Activated effector memory CD4-positive, alpha-beta T cell treated with anti-CD3 and anti-CD28 coated beads, Interleukin-2, amount 50 U/mL, for 16 hours (primary cell): ENCODE data around the gene GFRA4.
"Not testable (repeated sequence)": the region's sequence is repeated elsewhere in the genome, so short reads cannot be mapped to it uniquely, and the experiment has no call there.

Experiments
- DNase-seq: peaks from one replicate; pipeline ENCODE4 v3.0.0-alpha.2; 2020

GFRA4 gene

GRCh38 chr20:3652676-3653596 is 10.3 kb downstream of the GFRA4 start:
- no peak for DNase-seq

DNA sequence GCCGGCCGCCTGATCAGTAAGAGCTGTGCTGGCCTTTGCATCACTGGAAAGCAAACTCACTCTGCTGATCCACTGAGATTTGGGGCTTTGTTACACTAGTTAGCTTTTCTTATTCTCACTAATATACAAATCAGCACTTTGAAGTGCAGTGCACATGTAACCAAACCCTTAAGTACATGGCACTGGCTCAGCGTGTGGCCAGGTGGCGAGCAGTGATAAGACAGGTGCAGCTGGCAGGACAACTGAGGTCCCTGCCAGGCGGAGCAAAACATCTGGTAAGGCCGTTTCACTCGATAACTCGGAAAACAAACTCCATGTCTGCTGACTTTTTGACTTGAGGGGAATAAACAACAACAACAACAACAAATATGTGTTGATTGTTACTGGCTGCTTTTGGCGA is 11.0 kb downstream of the GFRA4 start:
- DNase-seq = no peak

GRCh38 chr20:3651204-3651962 is 11.8 kb downstream of the GFRA4 start:
- DNase-seq = no peak

DNA sequence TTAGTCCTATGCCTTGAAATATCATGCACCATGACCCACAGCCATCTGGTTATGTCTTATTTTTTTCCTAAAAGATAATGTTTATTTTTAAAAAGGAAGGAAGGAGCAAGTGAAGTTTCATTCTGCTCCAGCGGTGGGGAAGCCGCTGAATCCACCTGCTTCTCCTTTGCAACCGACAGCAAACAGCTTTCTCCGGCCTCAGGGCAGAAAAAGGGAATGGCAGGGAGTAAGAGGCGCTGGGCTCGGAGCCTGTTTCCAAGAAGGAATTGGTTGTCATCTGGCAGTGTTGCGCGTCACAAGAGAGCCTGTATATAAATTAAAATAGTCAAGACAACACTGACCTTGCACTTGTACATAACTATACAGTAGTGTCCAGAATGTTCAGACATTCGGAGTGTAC is 14.2 kb downstream of the GFRA4 start:
- no peak for DNase-seq

DNA sequence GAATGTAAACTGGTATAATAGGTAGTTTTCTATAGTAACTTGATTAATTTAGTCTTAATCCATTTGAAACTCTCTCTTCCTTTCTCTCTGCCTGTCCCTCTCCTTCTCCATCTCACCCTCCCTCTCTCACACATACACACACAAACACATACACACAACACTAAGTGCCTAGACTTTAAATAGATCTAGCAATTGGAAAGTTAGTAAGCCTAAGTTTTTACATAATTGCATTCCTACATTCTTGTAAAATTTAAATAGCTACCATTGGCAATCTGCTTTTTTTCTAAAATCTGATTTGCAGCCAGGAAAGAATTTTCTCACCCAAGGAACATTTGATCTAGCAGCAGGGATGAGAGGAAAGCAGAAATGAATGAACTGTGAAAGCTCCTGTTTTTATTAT is 15.7 kb downstream of the GFRA4 start:
- no peak for DNase-seq

GRCh38 chr20:3646651-3647050 is 16.5 kb downstream of the GFRA4 start:
- no peak for DNase-seq

DNA sequence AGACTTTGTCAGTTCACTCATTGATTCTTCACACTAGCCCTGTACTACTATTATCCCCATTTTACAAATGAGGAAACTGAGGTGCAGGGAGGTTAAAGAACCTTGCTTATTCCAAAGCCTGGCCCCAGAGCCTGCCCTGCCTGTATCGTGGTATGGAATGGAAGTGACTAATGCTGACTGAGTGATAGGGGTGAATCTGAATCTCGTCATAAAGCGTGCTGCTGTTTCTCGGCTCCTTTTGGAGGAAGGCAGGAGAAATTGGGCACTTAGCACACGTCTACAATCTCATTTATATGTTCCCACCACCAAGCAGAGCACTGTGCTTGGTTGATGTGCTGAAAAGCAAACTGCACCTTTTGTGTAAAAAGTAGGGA is 17.1 kb downstream of the GFRA4 start:
- no peak for DNase-seq

GRCh38 chr20:3645309-3646066 is 17.7 kb downstream of the GFRA4 start:
- no peak for DNase-seq

- no peak for DNase-seq
These were observed 22.9 kb downstream of the GFRA4 start for GRCh38 chr20:3640259-3640658.

DNA sequence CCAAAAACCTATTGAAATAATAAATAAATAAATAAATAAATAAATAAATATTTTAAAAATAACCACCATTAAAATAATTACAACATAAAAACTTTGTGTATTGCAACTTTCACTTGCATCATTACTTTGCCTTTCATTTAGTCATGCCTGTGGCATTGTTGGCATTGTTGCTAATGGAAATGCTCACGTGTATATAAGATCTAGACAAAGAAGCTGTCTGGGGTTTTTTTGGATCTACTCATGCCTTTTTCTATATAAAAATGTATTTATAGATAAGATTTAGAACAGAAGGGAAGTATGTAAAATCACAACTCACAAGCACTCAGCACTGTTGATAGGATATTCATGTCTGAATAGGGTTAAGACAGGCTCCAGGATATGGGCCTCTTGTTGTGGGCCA is 27.9 kb downstream of the GFRA4 start:
- no peak for DNase-seq

DNA sequence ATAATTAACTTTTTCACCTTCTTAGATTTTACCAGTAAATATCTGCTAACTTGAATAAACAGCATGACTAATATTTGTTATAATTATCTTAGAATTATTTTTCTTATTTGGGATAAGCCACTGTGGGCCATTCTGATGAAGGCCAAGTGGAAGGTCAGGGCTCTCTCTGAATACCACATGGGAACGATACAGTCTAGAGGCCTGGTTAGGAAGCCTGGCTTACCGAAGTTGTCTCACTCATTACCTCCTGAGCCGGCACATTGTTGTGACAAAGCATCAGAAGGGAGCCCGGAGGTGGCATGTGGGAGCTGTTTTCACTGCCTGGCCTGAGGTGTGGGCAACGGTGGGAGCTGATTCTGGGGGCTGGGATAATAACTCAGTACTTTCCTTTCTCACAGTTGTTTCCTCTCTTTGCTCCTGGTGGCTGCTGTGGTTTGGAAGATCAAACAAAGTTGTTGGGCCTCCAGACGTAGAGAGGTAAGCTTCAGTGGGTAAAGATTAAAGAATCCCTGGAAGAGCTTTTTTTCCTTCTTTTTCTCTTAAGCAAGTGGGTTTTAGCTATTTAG is 29.2 kb downstream of the GFRA4 start:
- DNase-seq = no peak

- no peak for DNase-seq
These were observed 30.7 kb downstream of the GFRA4 start for GRCh38 chr20:3632311-3633004.

GRCh38 chr20:3631534-3631933 is 31.7 kb downstream of the GFRA4 start:
- DNase-seq = no peak

DNA sequence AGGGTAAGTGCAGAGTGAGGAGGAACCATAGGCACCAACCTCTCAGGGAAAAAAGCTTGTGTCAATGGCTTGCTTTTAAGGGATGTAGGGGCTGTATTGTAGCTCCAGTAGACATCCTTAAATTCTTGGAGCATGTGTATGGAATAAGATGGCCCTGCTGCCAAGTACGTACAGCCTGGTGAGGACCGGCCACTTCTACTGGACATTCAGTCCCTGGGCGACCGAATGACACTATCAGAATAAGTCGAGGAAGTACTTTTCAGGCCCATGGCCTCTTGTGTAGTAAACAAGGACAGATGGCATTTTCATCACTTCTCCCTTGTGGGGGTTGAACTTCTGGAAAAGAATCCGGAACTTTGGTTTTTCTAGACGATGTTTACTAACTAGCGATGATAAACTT is 32.8 kb downstream of the GFRA4 start:
- no peak for DNase-seq

DNA sequence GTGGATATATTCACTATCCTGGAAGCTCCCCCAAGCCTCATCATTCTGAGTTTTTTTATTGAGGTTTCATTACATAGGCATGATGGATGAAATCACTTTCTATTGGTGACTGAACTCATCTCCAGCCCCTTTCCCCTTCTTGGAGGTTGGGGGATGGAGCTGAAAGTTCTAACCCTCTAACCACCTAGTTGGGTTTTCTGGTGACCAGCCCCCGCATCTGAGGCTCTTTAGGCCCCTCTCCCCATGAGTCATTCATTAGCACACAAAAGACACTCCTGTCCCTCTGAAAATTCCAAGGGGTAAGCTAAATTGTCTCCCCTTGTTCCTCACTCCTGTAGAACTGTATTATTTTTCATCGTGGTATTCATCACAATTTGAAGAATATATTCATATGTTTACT is 33.3 kb downstream of the GFRA4 start:
- DNase-seq = no peak

- DNase-seq = no peak
These were observed 34.5 kb downstream of the GFRA4 start for GRCh38 chr20:3628502-3629314.

DNA sequence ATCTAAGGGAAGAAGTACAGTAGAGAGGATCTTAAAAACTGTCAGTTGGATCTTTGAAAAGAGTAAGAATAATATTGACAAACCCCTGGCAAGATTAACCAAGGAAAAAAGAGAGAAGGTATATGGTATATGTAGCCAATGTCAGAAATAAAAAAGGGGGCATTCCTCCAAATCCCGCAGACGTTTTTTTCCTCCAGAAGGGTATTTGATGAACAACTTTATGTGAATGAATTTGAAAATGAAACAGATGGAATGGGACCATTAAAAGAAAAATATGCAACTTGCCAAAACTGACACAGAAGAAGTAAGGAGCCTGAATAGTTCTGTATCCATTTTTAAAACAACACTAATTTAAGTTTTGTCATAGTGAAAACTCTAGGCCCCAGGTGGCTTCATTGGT is 35.7 kb downstream of the GFRA4 start:
- no peak for DNase-seq

DNA sequence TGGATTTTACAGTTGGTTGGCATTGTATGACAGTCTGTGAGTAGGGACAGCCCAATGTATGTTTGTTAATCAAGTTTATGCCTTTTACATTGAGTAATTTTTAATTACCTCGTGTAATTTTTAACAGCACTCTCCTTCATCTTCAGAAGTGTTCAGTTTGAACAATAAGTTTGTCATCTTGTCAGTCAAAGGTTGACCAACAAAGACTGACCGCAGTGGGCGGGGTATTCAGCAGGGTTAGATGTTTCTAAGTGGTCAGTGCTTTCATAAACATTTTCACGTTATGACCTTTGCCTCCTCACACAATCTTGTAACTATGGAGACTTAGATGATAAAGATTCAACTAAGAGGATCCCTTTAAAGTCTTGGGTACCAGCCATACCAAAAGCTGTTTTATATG is 40.8 kb downstream of the GFRA4 start:
- no peak for DNase-seq

GRCh38 chr20:3621111-3621510 is 42.1 kb downstream of the GFRA4 start:
- DNase-seq = no peak

GRCh38 chr20:3616250-3616649 is 46.9 kb downstream of the GFRA4 start:
- no peak for DNase-seq

DNA sequence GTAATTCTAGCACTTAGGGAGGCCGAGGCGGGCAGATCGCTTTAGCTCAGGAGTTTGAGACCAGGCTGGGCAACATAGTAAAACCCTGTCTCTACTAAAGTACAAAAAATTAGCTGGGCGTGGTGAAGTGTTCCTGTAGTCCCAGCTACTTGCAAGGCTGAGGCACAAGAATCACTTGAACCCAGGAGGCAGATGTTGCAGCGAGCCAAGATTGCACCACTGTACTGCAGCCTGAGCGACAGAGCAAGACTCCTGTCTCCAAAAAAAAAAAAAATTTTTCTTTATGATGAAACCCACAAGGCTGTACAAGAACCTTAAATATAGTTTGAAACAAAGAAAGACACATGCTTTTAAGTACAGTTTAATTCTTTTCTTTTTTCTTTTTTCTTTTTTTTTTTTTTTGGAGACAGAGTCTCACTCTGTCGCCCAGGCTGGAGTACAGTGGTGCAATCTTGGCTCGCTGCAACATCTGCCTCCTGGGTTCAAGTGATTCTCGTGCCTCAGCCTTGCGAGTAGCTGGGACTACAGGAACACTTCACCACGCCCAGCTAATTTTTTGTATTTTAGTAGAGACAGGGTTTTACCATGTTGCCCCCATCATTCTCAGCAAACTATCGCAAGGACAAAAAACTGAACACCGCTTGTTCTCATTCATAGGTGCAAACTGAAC is 47.9 kb downstream of the GFRA4 start:
- not testable (repeated sequence) for DNase-seq
